SU-DHL-6 (cell line): ENCODE results near the gene DROSHA.

Source experiments
- CTCF ChIP-seq: fragments of 200-600 bp; sonication (generic); IDR thresholded peaks from one replicate; pipeline ENCODE4 v1.5.1; 2017; ENCODE audit warnings: antibody characterized with exemption, mild to moderate bottlenecking, low read length, moderate library complexity; ENCODE audit not compliant: insufficient read depth, poor library complexity, severe bottlenecking
- EZH2phosphoT487 ChIP-seq: fragments of 200-600 bp; sonication (generic), shearing (Covaris generic); conservative IDR thresholded peaks from 2 replicates; pipeline ENCODE4 v1.6.1; 2018; ENCODE audit warnings: mild to moderate bottlenecking, antibody characterized with exemption, low read length, moderate library complexity, mixed read lengths

GRCh38 chr5:31561946-31562345, 30.1 kb upstream of the DROSHA start:
- no peak for TF ChIP-seq CTCF
- TF ChIP-seq EZH2phosphoT487: no peak
